B cell (primary cell): ENCODE data around the gene ICA1. TPM values are rescaled to one million over a fixed set of nuclear protein-coding genes. Genes with fewer than 3 reads are reported as not detected.

Source experiments
- ATAC-seq: fragments of 200-7000 bp; cut with Tn5 transposase; one replicate; pipeline ENCODE4 v1.10.0; 2021; ENCODE audit warnings: low read depth, mild to moderate bottlenecking, moderate number of reproducible peaks, moderate library complexity
- CTCF ChIA-PET: fragments of 350-600 bp; sonication (Branson Sonifier 250); formaldehyde crosslinking; loops from one replicate; lab custom pipeline; 2021; ENCODE audit warnings: antibody characterized with exemption, inconsistent platforms; lab: Charles Lee
- POLR2A ChIA-PET: fragments of 350-600 bp; sonication (Branson Sonifier 250); formaldehyde crosslinking; loops from one replicate; lab custom pipeline; 2021; ENCODE audit warnings: antibody characterized with exemption; lab: Charles Lee
- DNase-seq: peaks from one replicate; pipeline ENCODE4 v3.0.0; 2013
- H2AFZ ChIP-seq: 2 replicates; pipeline ENCODE4 v1.6.1; 2012; ENCODE audit warnings: mild to moderate bottlenecking, low read depth, low read length; ENCODE audit not compliant: insufficient read depth, poor library complexity, severe bottlenecking
- H3K27ac ChIP-seq, 2 donors: 1 replicate in 1 of 2; 2 replicates in 1 of 2; pipeline ENCODE4 v1.5.1; 2012 to 2013; ENCODE audit warnings: low read length in 2 of 2, mild to moderate bottlenecking in 2 of 2, moderate library complexity in 1 of 2
- H3K27me3 ChIP-seq, 4 experiments: fragments of 200-600 bp in 1 of 4; sonication (generic) in 1 of 4; replicated peaks in 1 of 4; 1 replicate in 2 of 4; 2 replicates in 2 of 4; pipeline versions ENCODE4 v1.6.1 to v1.7.0; 2013 to 2016; ENCODE audit warnings: low read length in 3 of 4, mild to moderate bottlenecking in 2 of 4, mixed read lengths in 1 of 4, moderate library complexity in 1 of 4; ENCODE audit not compliant: insufficient read depth in 4 of 4, control insufficient read depth in 3 of 4; ENCODE audit errors: control extremely low read depth in 1 of 4
- H3K36me3 ChIP-seq, 2 experiments: replicated peaks in 1 of 2; 1 replicate in 1 of 2; 2 replicates in 1 of 2; pipeline versions ENCODE4 v1.6.1 to v1.7.1; 2013; ENCODE audit warnings: low read length in 1 of 2; ENCODE audit not compliant: insufficient read depth in 2 of 2, control insufficient read depth in 1 of 2; ENCODE audit errors: control extremely low read depth in 1 of 2, extremely low read depth in 1 of 2
- H3K4me1 ChIP-seq, 2 donors: fragments of 200-600 bp in 1 of 2; sonication (generic) in 1 of 2; 1 replicate in 1 of 2; 2 replicates in 1 of 2; pipeline versions ENCODE4 v1.5.1 to v1.6.1; 2013 to 2017; ENCODE audit warnings: low read length in 2 of 2; ENCODE audit not compliant: control insufficient read depth in 2 of 2, insufficient read depth in 2 of 2
- H3K4me2 ChIP-seq: replicated peaks from 2 replicates; pipeline ENCODE3; 2012; ENCODE audit warnings: mild to moderate bottlenecking, low read depth, low read length; ENCODE audit not compliant: poor library complexity, severe bottlenecking
- H3K4me3 ChIP-seq, 5 experiments: fragments of 200-600 bp in 1 of 5; sonication (generic) in 1 of 5; 1 replicate in 3 of 5; 2 replicates in 2 of 5; pipeline versions ENCODE4 v1.5.1 to v1.7.0; 2011 to 2016; ENCODE audit warnings: low read length in 4 of 5, mild to moderate bottlenecking in 4 of 5, low read depth in 2 of 5, control low read depth in 1 of 5, moderate library complexity in 1 of 5; ENCODE audit not compliant: insufficient read depth in 1 of 5; ENCODE audit errors: control extremely low read depth in 1 of 5, extremely low read depth in 1 of 5
- H3K79me2 ChIP-seq: fragments of 200-600 bp; sonication (generic); one replicate; pipeline ENCODE4 v1.6.0; 2016; ENCODE audit warnings: low read length; ENCODE audit not compliant: control insufficient read depth, insufficient read depth
- H3K9ac ChIP-seq: fragments of 200-600 bp; sonication (generic); 2 replicates; pipeline ENCODE4 v1.6.1; 2017; ENCODE audit warnings: mild to moderate bottlenecking, low read length, moderate library complexity
- H3K9me3 ChIP-seq, 3 donors: one replicate each; pipeline versions ENCODE4 v1.6.1 to v1.7.1; 2013; ENCODE audit warnings: low read length in 2 of 3; ENCODE audit not compliant: control insufficient read depth in 2 of 3, insufficient read depth in 1 of 3; ENCODE audit errors: control extremely low read depth in 1 of 3
- H4K20me1 ChIP-seq: 2 replicates; pipeline ENCODE4 v1.6.0; 2012; ENCODE audit warnings: mild to moderate bottlenecking, low read length; ENCODE audit not compliant: insufficient read depth, control insufficient read depth, poor library complexity, severe bottlenecking
- H3K27ac Mint-ChIP-seq: one replicate; pipeline ENCODE4 v1.8.0; 2021; ENCODE audit warnings: mixed read lengths
- H3K27me3 Mint-ChIP-seq: one replicate; pipeline ENCODE4 v1.8.0; 2021; ENCODE audit warnings: mixed read lengths
- H3K4me1 Mint-ChIP-seq: one replicate; pipeline ENCODE4 v1.8.0; 2021; ENCODE audit warnings: mixed read lengths
- H3K4me3 Mint-ChIP-seq: one replicate; pipeline ENCODE4 v1.8.0; 2021; ENCODE audit warnings: mixed read lengths
- H3K9me3 Mint-ChIP-seq: one replicate; pipeline ENCODE4 v1.8.0; 2022; ENCODE audit warnings: mixed read lengths; ENCODE audit not compliant: insufficient read depth
- CTCF ChIP-seq: fragments of 200-600 bp; IDR thresholded peaks from one replicate; pipeline ENCODE4 v1.8.0; 2022; ENCODE audit warnings: antibody characterized with exemption, mild to moderate bottlenecking
- EZH2 ChIP-seq: IDR thresholded peaks from 2 replicates; pipeline ENCODE4 v1.6.1; 2012; ENCODE audit warnings: borderline replicate concordance, low read depth, mild to moderate bottlenecking, moderate library complexity, low read length; ENCODE audit not compliant: insufficient read depth, poor library complexity, severe bottlenecking
- WGBS: methylation state at CpG from one replicate; pipeline ENCODE4 v1.1.5; 2013; ENCODE audit warnings: missing lambda C conversion rate; ENCODE audit not compliant: insufficient coverage; 5-methylcytosine and 5-hydroxymethylcytosine counted together
- intact Hi-C: fragments of 100-400 bp; cut with micrococcal nuclease; formaldehyde crosslinking; loops from one replicate; pipeline ENCODE4 v1.10.0; 2022
- polyA plus RNA-seq: library from polyadenylated mRNA; depleted of rRNA; stranded (reverse); fragments of >200 nt; gene quantifications from 2 replicates; pipeline ENCODE4 v1.2.3, GENCODE V29; 2012
- total RNA-seq, 2 donors: library from RNA; stranded (reverse); fragments of 120-200 nt in 1 of 2; gene quantifications; 1 replicate in 1 of 2; 2 replicates in 1 of 2; pipeline versions ENCODE4 v1.2.3 to v1.2.4, GENCODE V29; 2013 to 2022

Gene ICA1
- total and polyA plus RNA-seq, 2 donors (not counting 1 experiment from before 2014, with no cell fraction given) = 0.03 TPM; not detected in 1

- no peak overlapping the region for H3K4me2 ChIP-seq
- H3K9me3 ChIP-seq = no peaks in the 10 kb centered on the region
- no peak overlapping the region for H3K4me3 Mint-ChIP-seq
- no peaks in the 10 kb centered on the region for H3K79me2 ChIP-seq
- ChIA-PET POLR2A (no interaction called here), CTCF (interaction anchor here (1.1 to 6.2 kb wide), 3 partner anchors 10 to 618 kb away, joined by 4 to 50 read pairs (median 6); no protein-coding TSS in a partner anchor)
- H3K36me3 ChIP-seq = no peaks in the 10 kb centered on the region
- H4K20me1 ChIP-seq = no peaks in the 10 kb centered on the region
- intact Hi-C loops = no loop called here
- ATAC-seq (no peak), DNase-seq (no peak)
- H3K27me3 ChIP-seq = no peaks in the 10 kb centered on the region
- WGBS = 100% methylated on average over 1 of the region's 2 CpGs
- H3K27ac ChIP-seq = no peak overlapping the region
- no peak overlapping the region for H2AFZ ChIP-seq
- no peaks in the 10 kb centered on the region for H3K27me3 Mint-ChIP-seq
- H3K4me3 ChIP-seq = no peak overlapping the region
- H3K9me3 Mint-ChIP-seq = no peaks in the 10 kb centered on the region
- H3K27ac Mint-ChIP-seq = no peak overlapping the region
- H3K4me1 Mint-ChIP-seq = peaks cover 2% of the 10 kb centered on the region
- H3K4me1 ChIP-seq = no peaks in the 10 kb centered on the region
- TF ChIP-seq EZH2 (no peak), CTCF (no peak)
- no peak overlapping the region for H3K9ac ChIP-seq
These were observed 48.6 kb downstream of the ICA1 start for GRCh38 chr7:8213381-8213780.

- ATAC-seq (no peak), DNase-seq (no peak)
- Histone ChIP-seq H3K4me2 (no peak overlapping the region), H3K9ac (no peak overlapping the region), H3K27ac (no peak overlapping the region), H3K4me3 (no peak overlapping the region), H3K4me1 (no peaks in the 10 kb centered on the region), H2AFZ (no peak overlapping the region), H3K9me3 (no peaks in the 10 kb centered on the region), H3K27me3 (no peaks in the 10 kb centered on the region), H4K20me1 (no peaks in the 10 kb centered on the region), H3K79me2 (no peaks in the 10 kb centered on the region), H3K36me3 (no peaks in the 10 kb centered on the region)
- WGBS = 98% methylated on average over 5 of the region's 5 CpGs
- TF ChIP-seq EZH2 = no peak
- TF ChIP-seq CTCF = no peak
- peaks cover 2% of the 10 kb centered on the region for H3K4me1 Mint-ChIP-seq
- POLR2A ChIA-PET = no interaction called here
- H3K9me3 Mint-ChIP-seq = no peaks in the 10 kb centered on the region
- CTCF ChIA-PET = interaction anchor here (0.6 to 1.1 kb wide), 3 partner anchors 8 to 617 kb away, joined by 4 to 6 read pairs (median 4); no protein-coding TSS in a partner anchor
- intact Hi-C loops = no loop called here
- H3K27ac Mint-ChIP-seq = no peak overlapping the region
- H3K4me3 Mint-ChIP-seq = no peak overlapping the region
- no peaks in the 10 kb centered on the region for H3K27me3 Mint-ChIP-seq
These were observed 49.3 kb downstream of the ICA1 start for GRCh38 chr7:8212638-8213037.
